Neural cell (in vitro differentiated cells): ENCODE results near the gene MAML3. TPM values are rescaled to one million over a fixed set of nuclear protein-coding genes. Genes with fewer than 3 reads are reported as not detected.

Experiments
- H2AFZ ChIP-seq: fragments of 200-600, 300-800 bp; sonication (generic), shearing (Covaris generic); 2 replicates; pipeline ENCODE4 v1.6.0; 2014; ENCODE audit warnings: low read depth, mild to moderate bottlenecking, antibody characterized with exemption, low read length, moderate library complexity
- H3F3A ChIP-seq: fragments of 200-600 bp; shearing (Covaris generic); 2 replicates; pipeline ENCODE4 v1.6.1; 2016; ENCODE audit warnings: mild to moderate bottlenecking, moderate library complexity, mixed read lengths, antibody characterized with exemption, low read length; ENCODE audit not compliant: insufficient read depth, poor library complexity, severe bottlenecking
- H3K27ac ChIP-seq: fragments of 200-600, 300-800 bp; sonication (generic), shearing (Covaris generic); 2 replicates; pipeline ENCODE4 v1.5.1; 2014; ENCODE audit warnings: mild to moderate bottlenecking, low read length, moderate library complexity
- H3K27me3 ChIP-seq: fragments of 300-800, 200-600 bp; sonication (generic), shearing (Covaris generic); 2 replicates; pipeline ENCODE4 v1.6.0; 2014; ENCODE audit warnings: mild to moderate bottlenecking, low read depth, low read length, moderate library complexity; ENCODE audit not compliant: insufficient read depth
- H3K36me3 ChIP-seq: fragments of 300-800, 200-600 bp; sonication (generic), shearing (Covaris generic); 2 replicates; pipeline ENCODE4 v1.5.1; 2014; ENCODE audit warnings: mild to moderate bottlenecking, antibody characterized with exemption, low read length, moderate library complexity; ENCODE audit not compliant: insufficient read depth
- H3K4me2 ChIP-seq: fragments of 300-800, 200-600 bp; sonication (generic), shearing (Covaris generic); 2 replicates; pipeline ENCODE4 v1.6.0; 2014; ENCODE audit warnings: mild to moderate bottlenecking, low read length
- H3K4me3 ChIP-seq: fragments of 300-800, 200-600 bp; sonication (generic), shearing (Covaris generic); 2 replicates; pipeline ENCODE4 v1.5.1; 2014; ENCODE audit warnings: mild to moderate bottlenecking, low read length, moderate library complexity
- H3K79me2 ChIP-seq: fragments of 200-600 bp; shearing (Covaris generic); replicated peaks from 2 replicates; pipeline ENCODE4 v1.6.0; 2014; ENCODE audit warnings: mild to moderate bottlenecking, low read length, moderate library complexity; ENCODE audit not compliant: insufficient read depth
- H3K9ac ChIP-seq: fragments of 300-800, 200-600 bp; sonication (generic), shearing (Covaris generic); 2 replicates; pipeline ENCODE4 v1.6.1; 2016; ENCODE audit warnings: mild to moderate bottlenecking, low read length, mixed read lengths
- H3K9me2 ChIP-seq: fragments of 200-600 bp; shearing (Covaris generic); 2 replicates; pipeline ENCODE4 v1.6.1; 2016; ENCODE audit warnings: mild to moderate bottlenecking, low read length, mixed read lengths; ENCODE audit not compliant: insufficient read depth
- H3K9me3 ChIP-seq: fragments of 200-600, 300-800 bp; sonication (generic), shearing (Covaris generic); 2 replicates; pipeline ENCODE4 v1.6.1; 2016; ENCODE audit warnings: mild to moderate bottlenecking, mixed run types, low read length, moderate library complexity, mixed read lengths
- H4K20me1 ChIP-seq: fragments of 200-600 bp; shearing (Covaris generic); 2 replicates; pipeline ENCODE4 v1.6.1; 2016; ENCODE audit warnings: mild to moderate bottlenecking, mixed run types; ENCODE audit not compliant: insufficient read depth
- EP300 ChIP-seq: fragments of 450-650 bp; conservative IDR thresholded peaks from 2 replicates; pipeline ENCODE4 v1.6.1; 2014; ENCODE audit warnings: antibody characterized with exemption, mild to moderate bottlenecking, moderate library complexity; ENCODE audit not compliant: poor library complexity, severe bottlenecking
- EZH2 ChIP-seq: fragments of 200-600, 300-800 bp; shearing (Covaris generic), sonication (generic); IDR thresholded peaks from 2 replicates; pipeline ENCODE4 v1.6.1; 2014; ENCODE audit warnings: antibody characterized with exemption, low read length, borderline replicate concordance, mild to moderate bottlenecking; ENCODE audit not compliant: insufficient read depth, poor library complexity, severe bottlenecking
- MXI1 ChIP-seq: fragments of 450-650 bp; conservative IDR thresholded peaks from 2 replicates; pipeline ENCODE4 v1.6.1; 2014; ENCODE audit warnings: antibody characterized with exemption, mild to moderate bottlenecking; ENCODE audit not compliant: poor library complexity, severe bottlenecking
- POLR2AphosphoS5 ChIP-seq: IDR thresholded peaks from 2 replicates; pipeline ENCODE4 v1.6.1; 2012
- RAD21 ChIP-seq: fragments of 450-650 bp; conservative IDR thresholded peaks from 2 replicates; pipeline ENCODE4 v1.6.1; 2014; ENCODE audit warnings: antibody characterized with exemption, mild to moderate bottlenecking, moderate library complexity
- SMC3 ChIP-seq: fragments of 450-650 bp; conservative IDR thresholded peaks from 2 replicates; pipeline ENCODE4 v1.6.1; 2014; ENCODE audit warnings: antibody characterized with exemption, mild to moderate bottlenecking, moderate library complexity; ENCODE audit not compliant: poor library complexity
- TAF1 ChIP-seq: IDR thresholded peaks from 2 replicates; pipeline ENCODE4 v1.6.1; 2012; ENCODE audit warnings: low read depth
- polyA plus RNA-seq: library from polyadenylated mRNA; depleted of rRNA; stranded (reverse); fragments of >200 nt; gene quantifications from 2 replicates; pipeline ENCODE4 v1.2.3, GENCODE V29; 2014
- TF ChIP-seq, protein P1 (sequence below): IDR thresholded peaks from 2 replicates; pipeline ENCODE4 v1.6.1; 2012; ENCODE audit warnings: borderline replicate concordance
- TF ChIP-seq, protein P2 (sequence below): fragments of 450-650 bp; IDR thresholded peaks from 2 replicates; pipeline ENCODE4 v1.5.1; 2014; ENCODE audit warnings: antibody characterized with exemption, mild to moderate bottlenecking, moderate library complexity; ENCODE audit not compliant: poor library complexity, severe bottlenecking

MAML3 gene
- polyA plus RNA-seq, 1 donor from 2014 or later = 10.2 TPM

DNA sequence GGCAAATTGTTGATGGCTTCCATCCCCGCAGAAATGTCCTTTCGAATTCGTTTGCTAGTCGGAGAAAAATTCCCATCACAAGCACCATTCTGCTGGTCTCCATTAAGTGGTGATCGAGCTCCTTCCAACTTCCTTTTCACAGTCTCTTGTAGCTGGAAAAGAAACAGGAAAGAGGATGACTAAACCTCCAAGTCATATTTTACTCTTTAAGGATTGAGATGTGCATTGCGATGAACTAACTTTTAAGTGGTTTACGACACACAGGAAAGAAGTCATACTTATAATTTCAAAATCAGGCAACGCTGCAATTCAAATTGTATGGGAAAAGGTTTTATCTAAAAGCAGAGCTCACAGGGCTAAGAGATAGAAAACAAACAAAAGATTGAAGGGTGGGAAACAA lies 263.2 kb downstream of the MAML3 start:
- H2AFZ ChIP-seq = no peak overlapping the region
- no peak overlapping the region for H3K4me2 ChIP-seq
- peaks cover 5% of the 10 kb centered on the region for H3F3A ChIP-seq
- no peaks in the 10 kb centered on the region for H4K20me1 ChIP-seq
- H3K79me2 ChIP-seq = no peaks in the 10 kb centered on the region
- no peak overlapping the region for H3K27ac ChIP-seq
- no peak for TF ChIP-seq EP300
- TF ChIP-seq, protein P1, sequence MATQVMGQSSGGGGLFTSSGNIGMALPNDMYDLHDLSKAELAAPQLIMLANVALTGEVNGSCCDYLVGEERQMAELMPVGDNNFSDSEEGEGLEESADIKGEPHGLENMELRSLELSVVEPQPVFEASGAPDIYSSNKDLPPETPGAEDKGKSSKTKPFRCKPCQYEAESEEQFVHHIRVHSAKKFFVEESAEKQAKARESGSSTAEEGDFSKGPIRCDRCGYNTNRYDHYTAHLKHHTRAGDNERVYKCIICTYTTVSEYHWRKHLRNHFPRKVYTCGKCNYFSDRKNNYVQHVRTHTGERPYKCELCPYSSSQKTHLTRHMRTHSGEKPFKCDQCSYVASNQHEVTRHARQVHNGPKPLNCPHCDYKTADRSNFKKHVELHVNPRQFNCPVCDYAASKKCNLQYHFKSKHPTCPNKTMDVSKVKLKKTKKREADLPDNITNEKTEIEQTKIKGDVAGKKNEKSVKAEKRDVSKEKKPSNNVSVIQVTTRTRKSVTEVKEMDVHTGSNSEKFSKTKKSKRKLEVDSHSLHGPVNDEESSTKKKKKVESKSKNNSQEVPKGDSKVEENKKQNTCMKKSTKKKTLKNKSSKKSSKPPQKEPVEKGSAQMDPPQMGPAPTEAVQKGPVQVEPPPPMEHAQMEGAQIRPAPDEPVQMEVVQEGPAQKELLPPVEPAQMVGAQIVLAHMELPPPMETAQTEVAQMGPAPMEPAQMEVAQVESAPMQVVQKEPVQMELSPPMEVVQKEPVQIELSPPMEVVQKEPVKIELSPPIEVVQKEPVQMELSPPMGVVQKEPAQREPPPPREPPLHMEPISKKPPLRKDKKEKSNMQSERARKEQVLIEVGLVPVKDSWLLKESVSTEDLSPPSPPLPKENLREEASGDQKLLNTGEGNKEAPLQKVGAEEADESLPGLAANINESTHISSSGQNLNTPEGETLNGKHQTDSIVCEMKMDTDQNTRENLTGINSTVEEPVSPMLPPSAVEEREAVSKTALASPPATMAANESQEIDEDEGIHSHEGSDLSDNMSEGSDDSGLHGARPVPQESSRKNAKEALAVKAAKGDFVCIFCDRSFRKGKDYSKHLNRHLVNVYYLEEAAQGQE = no peak
- no peak for TF ChIP-seq MXI1
- TF ChIP-seq SMC3 = no peak
- TF ChIP-seq EZH2 = no peak
- no peak for TF ChIP-seq TAF1
- no peak for TF ChIP-seq RAD21
- TF ChIP-seq, protein P2, sequence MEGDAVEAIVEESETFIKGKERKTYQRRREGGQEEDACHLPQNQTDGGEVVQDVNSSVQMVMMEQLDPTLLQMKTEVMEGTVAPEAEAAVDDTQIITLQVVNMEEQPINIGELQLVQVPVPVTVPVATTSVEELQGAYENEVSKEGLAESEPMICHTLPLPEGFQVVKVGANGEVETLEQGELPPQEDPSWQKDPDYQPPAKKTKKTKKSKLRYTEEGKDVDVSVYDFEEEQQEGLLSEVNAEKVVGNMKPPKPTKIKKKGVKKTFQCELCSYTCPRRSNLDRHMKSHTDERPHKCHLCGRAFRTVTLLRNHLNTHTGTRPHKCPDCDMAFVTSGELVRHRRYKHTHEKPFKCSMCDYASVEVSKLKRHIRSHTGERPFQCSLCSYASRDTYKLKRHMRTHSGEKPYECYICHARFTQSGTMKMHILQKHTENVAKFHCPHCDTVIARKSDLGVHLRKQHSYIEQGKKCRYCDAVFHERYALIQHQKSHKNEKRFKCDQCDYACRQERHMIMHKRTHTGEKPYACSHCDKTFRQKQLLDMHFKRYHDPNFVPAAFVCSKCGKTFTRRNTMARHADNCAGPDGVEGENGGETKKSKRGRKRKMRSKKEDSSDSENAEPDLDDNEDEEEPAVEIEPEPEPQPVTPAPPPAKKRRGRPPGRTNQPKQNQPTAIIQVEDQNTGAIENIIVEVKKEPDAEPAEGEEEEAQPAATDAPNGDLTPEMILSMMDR = no peak
- TF ChIP-seq POLR2AphosphoS5 = no peak
- no peak overlapping the region for H3K4me3 ChIP-seq
- H3K27me3 ChIP-seq = no peaks in the 10 kb centered on the region
- H3K36me3 ChIP-seq = no peaks in the 10 kb centered on the region
- H3K9me2 ChIP-seq = no peaks in the 10 kb centered on the region
- H3K9me3 ChIP-seq = no peaks in the 10 kb centered on the region
- H3K9ac ChIP-seq = no peak overlapping the region

DNA sequence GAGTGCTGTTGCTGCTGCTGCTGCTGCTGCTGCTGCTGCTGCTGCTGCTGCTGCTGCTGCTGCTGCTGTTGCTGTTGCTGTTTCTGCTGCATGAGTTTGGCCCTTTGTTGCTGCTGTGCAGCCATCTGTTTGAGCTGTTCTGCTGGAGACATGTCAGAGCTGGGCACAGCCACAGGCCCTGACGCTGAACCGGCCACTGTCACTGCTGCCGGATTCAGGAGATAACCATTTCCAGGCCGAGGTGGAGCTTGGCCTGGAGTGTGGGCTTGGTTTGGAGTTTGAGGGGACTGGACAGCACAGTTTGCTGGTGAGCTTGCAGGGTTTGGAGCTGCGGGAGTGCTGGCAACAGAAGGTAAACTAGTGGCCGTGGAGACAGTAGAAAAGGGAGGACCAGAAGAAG lies 264.1 kb downstream of the MAML3 start:
- H4K20me1 ChIP-seq = no peaks in the 10 kb centered on the region
- H3K79me2 ChIP-seq = no peaks in the 10 kb centered on the region
- H3K4me2 ChIP-seq = no peak overlapping the region
- no peak overlapping the region for H3K9ac ChIP-seq
- H3K9me2 ChIP-seq = no peaks in the 10 kb centered on the region
- H3K27me3 ChIP-seq = no peaks in the 10 kb centered on the region
- no peak overlapping the region for H3K27ac ChIP-seq
- no peaks in the 10 kb centered on the region for H3K9me3 ChIP-seq
- H2AFZ ChIP-seq = no peak overlapping the region
- H3F3A ChIP-seq = peaks cover under 1% of the 10 kb centered on the region
- no peaks in the 10 kb centered on the region for H3K36me3 ChIP-seq
- no peak overlapping the region for H3K4me3 ChIP-seq
- no peak for TF ChIP-seq TAF1

DNA sequence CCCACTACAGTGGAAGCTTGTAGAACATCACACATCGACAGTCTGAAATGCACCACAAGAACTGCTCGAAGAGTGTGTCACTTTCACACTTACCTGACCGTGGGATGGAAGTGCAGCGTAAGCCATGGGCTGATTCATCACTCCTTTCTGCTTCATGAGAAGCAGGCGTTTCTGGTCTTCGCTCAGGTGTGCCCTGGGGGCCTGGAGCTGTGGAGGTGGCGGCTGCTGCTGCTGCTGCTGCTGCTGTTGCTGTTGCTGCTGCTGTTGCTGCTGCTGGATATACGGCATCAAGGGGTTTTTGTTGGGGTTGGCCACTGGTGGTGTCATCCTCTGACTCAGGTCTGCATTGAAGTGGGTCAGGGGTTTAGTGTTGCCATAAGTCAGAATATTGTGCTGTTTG lies 264.7 kb downstream of the MAML3 start:
- H3K9me3 ChIP-seq = no peaks in the 10 kb centered on the region
- H3K79me2 ChIP-seq = no peaks in the 10 kb centered on the region
- H4K20me1 ChIP-seq = no peaks in the 10 kb centered on the region
- H3K9ac ChIP-seq = no peak overlapping the region
- H3K4me3 ChIP-seq = no peak overlapping the region
- no peak overlapping the region for H3K4me2 ChIP-seq
- no peaks in the 10 kb centered on the region for H3K27me3 ChIP-seq
- H3K9me2 ChIP-seq = no peaks in the 10 kb centered on the region
- H3F3A ChIP-seq = no peaks in the 10 kb centered on the region
- no peak overlapping the region for H3K27ac ChIP-seq
- H3K36me3 ChIP-seq = no peaks in the 10 kb centered on the region
- TF ChIP-seq SMC3 = no peak
- TF ChIP-seq POLR2AphosphoS5 = peak; percentile 21
- no peak overlapping the region for H2AFZ ChIP-seq
